Breast epithelium (tissue), 4 donors: ENCODE measurements around the gene SNCAIP. TPM values are rescaled to one million over a fixed set of nuclear protein-coding genes. Genes with fewer than 3 reads are reported as not detected.
"Not testable (repeated sequence)": the region's sequence is repeated elsewhere in the genome, so short reads cannot be mapped to it uniquely, and the experiment has no call there.

Experiments
- DNase-seq, 2 donors: peaks; one replicate each; pipeline ENCODE4 v3.0.0-alpha.2; 2019; ENCODE audit warnings: low spot score in 2 of 2
- H3K27ac ChIP-seq, 2 donors: fragments of 200-600 bp; sonication (generic) in 1 of 2; one replicate each; pipeline ENCODE4 v1.5.1; 2016 to 2019; ENCODE audit warnings: mild to moderate bottlenecking in 1 of 2
- H3K27me3 ChIP-seq, 2 donors: fragments of 200-600 bp; sonication (generic) in 1 of 2; one replicate each; pipeline versions ENCODE4 v1.5.1 to v1.6.0; 2017 to 2019; ENCODE audit warnings: control low read depth in 1 of 2, mild to moderate bottlenecking in 1 of 2
- H3K36me3 ChIP-seq: fragments of 200-600 bp; one replicate; pipeline ENCODE4 v1.5.1; 2019
- H3K4me1 ChIP-seq, 2 donors: fragments of 200-600 bp; sonication (generic); one replicate each; pipeline ENCODE4 v1.5.1; 2016 to 2019; ENCODE audit warnings: control low read depth in 1 of 2
- H3K4me3 ChIP-seq, 3 donors: fragments of 200-600 bp; sonication (generic); 1 replicate in 2 of 3; 2 replicates in 1 of 3; pipeline ENCODE4 v1.5.1; 2016 to 2019; ENCODE audit warnings: mild to moderate bottlenecking in 3 of 3, moderate library complexity in 2 of 3
- H3K9me3 ChIP-seq, 2 donors: fragments of 200-600 bp; sonication (generic) in 1 of 2; one replicate each; pipeline ENCODE4 v1.5.1; 2016 to 2019; ENCODE audit warnings: control low read depth in 1 of 2
- CTCF ChIP-seq, 3 donors: fragments of 450-650 bp; IDR thresholded peaks; one replicate each; pipeline ENCODE4 v1.5.1; 2016 to 2017; ENCODE audit warnings: antibody characterized with exemption in 3 of 3, mild to moderate bottlenecking in 3 of 3, moderate library complexity in 3 of 3
- POLR2A ChIP-seq: fragments of 450-650 bp; IDR thresholded peaks from one replicate; pipeline ENCODE4 v1.6.1; 2016; ENCODE audit warnings: antibody characterized with exemption, mild to moderate bottlenecking, moderate library complexity
- POLR2AphosphoS5 ChIP-seq, 3 donors: sonication (generic); formaldehyde crosslinking; IDR thresholded peaks; one replicate each; pipeline ENCODE4 v1.6.1; 2017; ENCODE audit warnings: antibody characterized with exemption in 3 of 3
- intact Hi-C: fragments of 100-400 bp; cut with DNase I; formaldehyde crosslinking; loops from one replicate; pipeline ENCODE4 v1.15.1; 2023; ENCODE audit warnings: low total_unique reads
- total RNA-seq, 3 donors: library from RNA; depleted of rRNA; stranded (reverse); fragments of >200 nt; gene quantifications; one replicate each; pipeline ENCODE4 v1.1.0, GENCODE V29; 2016

SNCAIP gene
- total RNA-seq, 3 donors from 2014 or later = 9.8 to 15.4 (median 10.9) TPM

GRCh38 chr5:122484103-122484502, 172.1 kb downstream of the SNCAIP start:
- Histone ChIP-seq H3K36me3 (peaks cover 4% of the 10 kb centered on the region), H3K4me1 (no peaks in the 10 kb centered on the region), H3K27ac (no peak overlapping the region), H3K4me3 (no peak overlapping the region), H3K9me3 (peaks cover 0 to 9% of the 10 kb centered on the region in 2 donors), H3K27me3 (no peaks in the 10 kb centered on the region)
- intact Hi-C loops = loop anchor here (10.0 kb wide), 1 partner anchor 621 kb away; no protein-coding TSS in a partner anchor
- DNase-seq = no peak
- TF ChIP-seq POLR2A (no peak), CTCF (IDR thresholded peaks at IDR 0.05) (no peak), POLR2AphosphoS5 (IDR thresholded peaks at IDR 0.05) (no peak)

- TF ChIP-seq POLR2AphosphoS5 (IDR thresholded peaks at IDR 0.05) (no peak), POLR2A (no peak), CTCF (IDR thresholded peaks at IDR 0.05) (no peak)
- intact Hi-C loops = loop anchor here (10.0 kb wide), 1 partner anchor 620 kb away; no protein-coding TSS in a partner anchor
Measured at GRCh38 chr5:122485226-122485625, 173.2 kb downstream of the SNCAIP start.

GRCh38 chr5:122486616-122487015, 174.6 kb downstream of the SNCAIP start:
- H3K27me3 ChIP-seq, H3K4me3 ChIP-seq, DNase-seq, H3K27ac ChIP-seq, H3K36me3 ChIP-seq, H3K9me3 ChIP-seq, H3K4me1 ChIP-seq: not testable (repeated sequence)
- intact Hi-C loops = loop anchor here (10.0 kb wide), 1 partner anchor 618 kb away; no protein-coding TSS in a partner anchor

More at GRCh38 chr5:122485226-122485625, 173.2 kb downstream of the SNCAIP start:
- H3K4me1 ChIP-seq = no peaks in the 10 kb centered on the region
- peaks cover 4% of the 10 kb centered on the region for H3K36me3 ChIP-seq
- H3K27ac ChIP-seq = no peak overlapping the region
- H3K27me3 ChIP-seq = no peaks in the 10 kb centered on the region
- DNase-seq = no peak
- H3K4me3 ChIP-seq = no peak overlapping the region
- H3K9me3 ChIP-seq = peaks cover 0 to 9% of the 10 kb centered on the region in 2 donors

- TF ChIP-seq POLR2A (no peak), CTCF (IDR thresholded peaks at IDR 0.05) (no peak), POLR2AphosphoS5 (IDR thresholded peaks at IDR 0.05) (no peak)
- intact Hi-C loops = no loop called here
- H3K27me3 ChIP-seq = no peaks in the 10 kb centered on the region
- H3K9me3 ChIP-seq = no peaks in the 10 kb centered on the region
- H3K27ac ChIP-seq = no peak overlapping the region
- H3K4me1 ChIP-seq = no peaks in the 10 kb centered on the region
- H3K36me3 ChIP-seq = no peaks in the 10 kb centered on the region
- H3K4me3 ChIP-seq = no peak overlapping the region
- DNase-seq = no peak
Measured at GRCh38 chr5:122490718-122491117, 178.7 kb downstream of the SNCAIP start.

GRCh38 chr5:122492675-122493074, 180.6 kb downstream of the SNCAIP start:
- H3K36me3 ChIP-seq = no peaks in the 10 kb centered on the region
- intact Hi-C loops = no loop called here
- H3K4me1 ChIP-seq = no peaks in the 10 kb centered on the region
- H3K27ac ChIP-seq = no peak overlapping the region
- no peak for DNase-seq
- no peak overlapping the region for H3K4me3 ChIP-seq
- H3K9me3 ChIP-seq = no peaks in the 10 kb centered on the region
- no peak for TF ChIP-seq POLR2A
- H3K27me3 ChIP-seq = no peaks in the 10 kb centered on the region

GRCh38 chr5:122493091-122494021, 181.3 kb downstream of the SNCAIP start:
- H3K27me3 ChIP-seq = no peaks in the 10 kb centered on the region
- H3K9me3 ChIP-seq = no peaks in the 10 kb centered on the region
- TF ChIP-seq POLR2A (no peak), CTCF (IDR thresholded peaks at IDR 0.05) (no peak), POLR2AphosphoS5 (IDR thresholded peaks at IDR 0.05) (no peak)
- DNase-seq = no peak
- no peak overlapping the region for H3K4me3 ChIP-seq
- H3K27ac ChIP-seq = no peak overlapping the region
- no peaks in the 10 kb centered on the region for H3K4me1 ChIP-seq
- intact Hi-C loops = no loop called here
- H3K36me3 ChIP-seq = no peaks in the 10 kb centered on the region
